Right ventricle myocardium superior (tissue), 1 donor: ENCODE measurements around the gene CBLIF. TPM values are rescaled to one million over a fixed set of nuclear protein-coding genes. Genes with fewer than 3 reads are reported as not detected.
"Not testable (repeated sequence)": the region's sequence is repeated elsewhere in the genome, so short reads cannot be mapped to it uniquely, and the experiment has no call there.

Experiments used
- ATAC-seq: fragments of 200-7000 bp; cut with Tn5 transposase; one replicate; pipeline ENCODE4 v1.9.1; 2020; ENCODE audit warnings: mild to moderate bottlenecking; ENCODE audit not compliant: poor library complexity
- DNase-seq: peaks from one replicate; pipeline ENCODE4 v3.0.0-alpha.2; 2020
- intact Hi-C: fragments of 100-400 bp; cut with DNase I; formaldehyde crosslinking; loops from one replicate; pipeline ENCODE4 v1.11.2; 2022
- long read RNA-seq: library from polyadenylated mRNA; unstranded; transcript quantifications from one replicate; pipeline ENCODE4 v2.0.0, GENCODE V29; 2021
- total RNA-seq: library from RNA; stranded (reverse); fragmentation: NEBNext Ultra II Directional; extraction: Animal tissue kit (Norgen Biotek cat#: 25700); gene quantifications from one replicate; pipeline ENCODE4 v1.2.1, GENCODE V29; 2021
- donor health status: DM: no; HTN: yes; CAD: no; lungs with severe emphysema.

The CBLIF gene
- total RNA-seq, result not detected
- long read RNA-seq, result 0 reads

- no peak for ATAC-seq
- intact Hi-C loops, result no loop called here
- DNase-seq, result no peak
These were observed at the start of gene CBLIF for GRCh38 chr11:59845399-59845798. Gene CBLIF (minus strand): TSS chr11:59845499. CDS start chr11:59845453, 46 bp downstream.

GRCh38 chr11:59894616-59895015 lies 49.3 kb upstream of the CBLIF start:
- intact Hi-C loops, result no loop called here
- ATAC-seq, result no peak
- no peak for DNase-seq

GRCh38 chr11:59891781-59892181 lies 46.5 kb upstream of the CBLIF start:
- intact Hi-C loops, result no loop called here
- DNase-seq, result no peak
- no peak for ATAC-seq

GRCh38 chr11:59887156-59887555 lies 41.9 kb upstream of the CBLIF start:
- intact Hi-C loops, ATAC-seq, DNase-seq: not testable (repeated sequence)

- intact Hi-C loops, result no loop called here
- ATAC-seq (no peak), DNase-seq (no peak)
These were observed 38.3 kb upstream of the CBLIF start for GRCh38 chr11:59883597-59883996.

GRCh38 chr11:59879567-59879966 lies 34.3 kb upstream of the CBLIF start:
- ATAC-seq (no peak), DNase-seq (no peak)
- intact Hi-C loops, result no loop called here

- ATAC-seq (no peak), DNase-seq (no peak)
- intact Hi-C loops, result no loop called here
These were observed 33.3 kb upstream of the CBLIF start, which contains the start of gene OOSP3 for GRCh38 chr11:59878575-59878974. Gene OOSP3 (plus strand): TSS chr11:59878782. CDS start chr11:59878809, 27 bp downstream.

GRCh38 chr11:59877784-59878183 lies 32.5 kb upstream of the CBLIF start:
- ATAC-seq, result no peak
- no peak for DNase-seq
- intact Hi-C loops, result no loop called here

GRCh38 chr11:59877325-59877724 lies 32.0 kb upstream of the CBLIF start:
- ATAC-seq, result no peak
- no peak for DNase-seq
- intact Hi-C loops, result no loop called here

GRCh38 chr11:59875856-59876519 lies 30.7 kb upstream of the CBLIF start:
- intact Hi-C loops, result no loop called here
- DNase-seq (no peak), ATAC-seq (no peak)

GRCh38 chr11:59872076-59872475 lies 26.8 kb upstream of the CBLIF start:
- intact Hi-C loops, result no loop called here
- DNase-seq (no peak), ATAC-seq (no peak)

GRCh38 chr11:59867946-59868345 lies 22.6 kb upstream of the CBLIF start:
- ATAC-seq, result no peak
- DNase-seq, result no peak
- intact Hi-C loops, result no loop called here

- ATAC-seq (no peak), DNase-seq (no peak)
- intact Hi-C loops, result no loop called here
These were observed 21.5 kb upstream of the CBLIF start for GRCh38 chr11:59866836-59867235.

- DNase-seq (no peak), ATAC-seq (no peak)
- intact Hi-C loops, result no loop called here
These were observed 21.1 kb upstream of the CBLIF start, which contains the start of gene TCN1 for GRCh38 chr11:59866397-59866796. Gene TCN1 (minus strand): TSS chr11:59866487. CDS start chr11:59866470, 17 bp downstream.

- ATAC-seq (no peak), DNase-seq (no peak)
- intact Hi-C loops, result no loop called here
These were observed 19.7 kb upstream of the CBLIF start for GRCh38 chr11:59865031-59865430.

GRCh38 chr11:59862252-59862651 lies 17.0 kb upstream of the CBLIF start:
- intact Hi-C loops, result no loop called here
- no peak for ATAC-seq
- DNase-seq, result no peak

GRCh38 chr11:59859673-59860072 lies 14.4 kb upstream of the CBLIF start:
- intact Hi-C loops, result no loop called here
- DNase-seq, result no peak
- ATAC-seq, result no peak

GRCh38 chr11:59857439-59858434 lies 12.4 kb upstream of the CBLIF start:
- intact Hi-C loops, result no loop called here
- DNase-seq (no peak), ATAC-seq (no peak)

GRCh38 chr11:59854871-59855270 lies 9.6 kb upstream of the CBLIF start:
- intact Hi-C loops, result no loop called here
- DNase-seq (no peak), ATAC-seq (no peak)

- ATAC-seq, intact Hi-C loops, DNase-seq: not testable (repeated sequence)
These were observed 6.1 kb upstream of the CBLIF start for GRCh38 chr11:59851416-59851815.
